CD4-positive, CD25-positive, alpha-beta regulatory T cell (primary cell): ENCODE data around the gene UNK. TPM values are rescaled to one million over a fixed set of nuclear protein-coding genes. Genes with fewer than 3 reads are reported as not detected.
"Not testable (repeated sequence)": the region's sequence is repeated elsewhere in the genome, so short reads cannot be mapped to it uniquely, and the experiment has no call there.

Experiments
- ATAC-seq, 2 donors: fragments of 150-1000 bp; cut with Tn5 transposase; one replicate each; pipeline ENCODE4 v1.10.0; 2021; ENCODE audit warnings: low read depth in 2 of 2, moderate number of reproducible peaks in 2 of 2, moderate library complexity in 1 of 2
- DNase-seq, 3 donors: peaks; one replicate each; pipeline versions ENCODE4 v3.0.0 to v3.0.0-alpha.2; 2012 to 2022; ENCODE audit warnings: mixed read lengths in 1 of 3
- H3K27ac ChIP-seq: one replicate; pipeline ENCODE4 v1.7.0; 2013; ENCODE audit warnings: mild to moderate bottlenecking, low read length; ENCODE audit not compliant: insufficient read depth, poor library complexity, severe bottlenecking
- H3K27me3 ChIP-seq: one replicate; pipeline ENCODE4 v1.7.0; 2013; ENCODE audit warnings: low read length; ENCODE audit not compliant: control insufficient read depth, insufficient read depth
- H3K36me3 ChIP-seq: one replicate; pipeline ENCODE4 v1.7.0; 2013; ENCODE audit warnings: mild to moderate bottlenecking, low read length, moderate library complexity; ENCODE audit not compliant: control insufficient read depth, insufficient read depth
- H3K4me1 ChIP-seq: 2 replicates; pipeline ENCODE4 v1.7.0; 2013; ENCODE audit warnings: mild to moderate bottlenecking, low read length; ENCODE audit not compliant: insufficient read depth, control insufficient read depth, poor library complexity, severe bottlenecking
- H3K4me3 ChIP-seq: one replicate; pipeline ENCODE4 v1.7.0; 2013; ENCODE audit warnings: low read depth, mild to moderate bottlenecking, low read length, moderate library complexity
- H3K9me3 ChIP-seq, 2 experiments: 1 replicate in 1 of 2; 2 replicates in 1 of 2; pipeline ENCODE4 v1.7.0; 2013; ENCODE audit warnings: low read length in 2 of 2, mild to moderate bottlenecking in 1 of 2, moderate library complexity in 1 of 2; ENCODE audit not compliant: control insufficient read depth in 2 of 2
- H3K27ac Mint-ChIP-seq, 3 donors: one replicate each; pipeline ENCODE4 v1.8.0; 2020 to 2022; ENCODE audit warnings: mild to moderate bottlenecking in 3 of 3, mixed read lengths in 3 of 3, moderate library complexity in 2 of 3
- H3K27me3 Mint-ChIP-seq: one replicate; pipeline ENCODE4 v1.8.0; 2022; ENCODE audit warnings: mild to moderate bottlenecking, mixed read lengths
- H3K36me3 Mint-ChIP-seq: one replicate; pipeline ENCODE4 v1.8.0; 2020; ENCODE audit warnings: mixed read lengths
- H3K4me1 Mint-ChIP-seq, 4 donors: one replicate each; pipeline ENCODE4 v1.8.0; 2020 to 2022; ENCODE audit warnings: mixed read lengths in 4 of 4, mild to moderate bottlenecking in 1 of 4
- H3K4me3 Mint-ChIP-seq, 4 donors: one replicate each; pipeline ENCODE4 v1.8.0; 2020 to 2022; ENCODE audit warnings: mild to moderate bottlenecking in 4 of 4, mixed read lengths in 4 of 4, moderate library complexity in 3 of 4
- H3K9me3 Mint-ChIP-seq, 7 donors: one replicate each; pipeline ENCODE4 v1.8.0; 2020 to 2022; ENCODE audit warnings: mixed read lengths in 7 of 7, mild to moderate bottlenecking in 3 of 7, moderate library complexity in 2 of 7
- polyA plus RNA-seq, 4 donors: library from polyadenylated mRNA; unstranded; fragments of 300-500 nt; fragmentation: Illumina TruSeq; gene quantifications; one replicate each; pipeline ENCODE4 v1.2.3, GENCODE V29; 2021
- total RNA-seq: library from RNA; stranded (reverse); gene quantifications from one replicate; pipeline ENCODE4 v1.2.3, GENCODE V29; 2022

UNK gene
- total and polyA plus RNA-seq, 5 donors from 2014 or later, result 15.3 to 33.9 (median 24.2) TPM

- not testable (repeated sequence) for H3K9me3 ChIP-seq
These were observed 74.8 kb downstream of the UNK start for GRCh38 chr17:75859358-75859757.

DNA sequence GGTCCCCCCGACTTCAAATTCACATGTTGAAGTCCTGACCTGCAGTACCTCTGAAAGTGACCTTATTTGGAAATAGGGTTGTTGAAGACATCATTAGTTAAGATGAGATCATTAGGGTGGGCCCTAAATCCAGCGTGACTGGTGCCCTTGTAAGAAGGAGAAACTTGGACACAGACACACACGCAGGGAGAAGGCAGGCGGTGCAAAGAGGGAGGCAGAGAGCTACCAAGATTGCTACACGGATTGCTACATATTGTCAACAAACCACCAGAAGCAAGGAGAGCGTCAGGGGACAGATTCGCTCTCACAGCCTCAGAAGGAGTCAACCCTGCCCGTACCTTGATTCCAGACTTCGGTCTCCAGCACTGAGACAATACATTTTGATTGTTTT lies 77.3 kb downstream of the UNK start:
- Histone ChIP-seq H3K9me3 (no peaks in the 10 kb centered on the region), H3K4me1 (peaks cover 17% of the 10 kb centered on the region), H3K36me3 (no peaks in the 10 kb centered on the region), H3K27ac (no peak overlapping the region), H3K4me3 (no peak overlapping the region), H3K27me3 (no peaks in the 10 kb centered on the region)
- no peak overlapping the region for H3K27ac Mint-ChIP-seq
- no peaks in the 10 kb centered on the region for H3K36me3 Mint-ChIP-seq
- no peaks in the 10 kb centered on the region for H3K9me3 Mint-ChIP-seq
- DNase-seq (no peak), ATAC-seq (no peak)
- no peak overlapping the region for H3K4me3 Mint-ChIP-seq
- no peaks in the 10 kb centered on the region for H3K27me3 Mint-ChIP-seq
- H3K4me1 Mint-ChIP-seq, result peaks cover 0 to 36% (median 13%) of the 10 kb centered on the region in 4 donors

More at GRCh38 chr17:75859358-75859757, 74.8 kb downstream of the UNK start:
- H3K36me3 ChIP-seq, H3K4me3 ChIP-seq, H3K27me3 Mint-ChIP-seq, H3K27ac Mint-ChIP-seq, DNase-seq, H3K27me3 ChIP-seq, H3K36me3 Mint-ChIP-seq, H3K9me3 Mint-ChIP-seq, ATAC-seq: not testable (repeated sequence)
- H3K27ac ChIP-seq, result peak overlapping the region; percentile 14
- H3K4me1 ChIP-seq, result peaks cover 25% of the 10 kb centered on the region
- peak overlapping the region in 1 of 4 donors; percentile 76 for H3K4me3 Mint-ChIP-seq
- peaks cover 5 to 37% (median 18%) of the 10 kb centered on the region in 4 donors for H3K4me1 Mint-ChIP-seq

- Mint-ChIP-seq H3K4me1 (peaks cover 0 to 19% (median 5%) of the 10 kb centered on the region in 4 donors), H3K36me3 (no peaks in the 10 kb centered on the region), H3K27ac (peak overlapping the region in 2 of 3 donors; percentile 66 to 71), H3K9me3 (no peaks in the 10 kb centered on the region), H3K27me3 (peaks cover 4% of the 10 kb centered on the region), H3K4me3 (peak overlapping the region in 1 of 4 donors; percentile 7)
- Histone ChIP-seq H3K9me3 (no peaks in the 10 kb centered on the region), H3K27ac (no peak overlapping the region), H3K4me1 (peaks cover 9% of the 10 kb centered on the region), H3K36me3 (no peaks in the 10 kb centered on the region), H3K27me3 (no peaks in the 10 kb centered on the region), H3K4me3 (no peak overlapping the region)
- ATAC-seq, result peak; percentile 24 to 48
- peak in 1 of 3 donors; percentile 33 for DNase-seq
These were observed 79.9 kb downstream of the UNK start for GRCh38 chr17:75864448-75864871.

DNA sequence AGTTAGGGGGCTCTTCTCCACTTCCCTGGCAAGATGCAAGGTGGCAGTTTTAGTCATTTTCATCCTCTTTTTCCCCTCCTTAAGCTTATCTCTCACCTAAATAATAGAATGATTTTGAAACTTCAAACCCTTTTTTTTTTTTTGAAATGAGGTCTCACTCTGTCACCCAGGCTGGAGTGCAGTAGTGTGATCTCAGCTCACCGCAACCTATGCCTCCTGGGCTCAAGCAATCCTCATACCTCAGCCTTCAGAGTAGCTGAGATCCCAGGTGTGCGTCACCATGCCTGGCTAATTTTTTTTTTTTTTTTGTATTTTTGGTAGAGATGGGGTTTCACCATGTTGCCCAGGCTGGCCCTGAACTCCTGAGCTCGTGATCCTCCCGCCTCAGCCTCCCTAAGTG lies 80.3 kb downstream of the UNK start:
- H3K27me3 ChIP-seq, H3K36me3 ChIP-seq, H3K36me3 Mint-ChIP-seq, H3K4me1 ChIP-seq, H3K9me3 ChIP-seq, H3K9me3 Mint-ChIP-seq, DNase-seq, H3K4me3 ChIP-seq, H3K27ac ChIP-seq, H3K27me3 Mint-ChIP-seq, ATAC-seq: not testable (repeated sequence)
- peaks cover 0 to 18% (median 5%) of the 10 kb centered on the region in 4 donors for H3K4me1 Mint-ChIP-seq
- H3K4me3 Mint-ChIP-seq, result peak overlapping the region in 1 of 4 donors; percentile 7
- peak overlapping the region in 1 of 3 donors; percentile 71 for H3K27ac Mint-ChIP-seq

DNA sequence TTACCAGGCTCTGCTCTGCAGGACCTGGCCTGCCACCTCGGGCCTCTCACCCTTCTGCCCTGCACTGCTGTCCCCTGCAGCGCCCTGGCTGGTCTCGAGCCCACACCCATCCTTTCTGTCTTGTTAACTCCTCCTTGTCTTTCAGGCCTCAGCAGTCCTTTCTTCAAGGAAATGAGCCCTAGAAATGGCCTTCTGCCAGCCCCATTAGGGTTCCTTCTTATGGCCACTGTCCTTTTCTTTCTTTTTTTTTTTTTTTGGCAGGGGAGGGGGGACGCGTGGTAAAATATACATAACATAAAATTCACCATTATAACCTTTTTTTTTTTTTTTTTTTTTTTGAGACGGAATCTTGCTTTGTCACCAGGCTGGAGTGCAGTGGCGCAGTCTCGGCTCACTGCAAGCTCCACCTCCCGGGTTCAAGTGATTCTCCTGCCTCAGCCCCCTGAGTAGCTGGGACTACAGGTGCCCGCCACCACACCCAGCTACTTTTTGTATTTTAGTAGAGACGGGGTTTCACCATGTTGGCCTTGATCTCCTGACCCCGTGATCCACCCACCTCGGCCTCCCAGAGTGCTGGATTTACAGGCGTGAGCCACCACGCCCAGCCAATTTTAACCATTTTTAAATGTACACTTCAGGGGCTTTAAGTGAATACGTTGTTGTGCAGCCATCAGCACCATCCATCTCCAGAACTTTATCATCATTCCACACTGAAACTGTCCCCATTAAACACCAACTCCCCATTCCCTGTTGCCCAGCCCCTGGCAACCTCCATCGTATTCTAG lies 81.0 kb downstream of the UNK start:
- ATAC-seq, H3K27ac ChIP-seq, H3K4me1 ChIP-seq, H3K9me3 Mint-ChIP-seq, H3K27me3 Mint-ChIP-seq, H3K36me3 Mint-ChIP-seq, H3K27me3 ChIP-seq, DNase-seq, H3K9me3 ChIP-seq, H3K4me3 Mint-ChIP-seq, H3K4me3 ChIP-seq, H3K36me3 ChIP-seq: not testable (repeated sequence)
- Mint-ChIP-seq H3K27ac (peak overlapping the region in 2 of 3 donors; percentile 51 to 52), H3K4me1 (peaks cover 0 to 19% (median 5%) of the 10 kb centered on the region in 4 donors)

GRCh38 chr17:75868730-75869281 lies 84.2 kb downstream of the UNK start:
- H3K4me1 ChIP-seq, result peaks cover 26% of the 10 kb centered on the region
- DNase-seq, H3K9me3 Mint-ChIP-seq, ATAC-seq, H3K36me3 ChIP-seq, H3K9me3 ChIP-seq, H3K27ac Mint-ChIP-seq, H3K36me3 Mint-ChIP-seq, H3K27me3 ChIP-seq, H3K27me3 Mint-ChIP-seq, H3K4me3 ChIP-seq, H3K27ac ChIP-seq, H3K4me3 Mint-ChIP-seq: not testable (repeated sequence)
- H3K4me1 Mint-ChIP-seq, result peaks cover 0 to 33% (median 14%) of the 10 kb centered on the region in 4 donors

- Histone ChIP-seq H3K36me3 (peaks cover 5% of the 10 kb centered on the region), H3K9me3 (no peaks in the 10 kb centered on the region), H3K4me3 (no peak overlapping the region), H3K4me1 (peaks cover 21% of the 10 kb centered on the region), H3K27ac (no peak overlapping the region), H3K27me3 (no peaks in the 10 kb centered on the region)
- Mint-ChIP-seq H3K27me3 (peaks cover 4% of the 10 kb centered on the region), H3K4me1 (peaks cover 0 to 34% (median 13%) of the 10 kb centered on the region in 4 donors), H3K36me3 (no peaks in the 10 kb centered on the region), H3K4me3 (peak overlapping the region in 1 of 4 donors; percentile 21), H3K27ac (no peak overlapping the region), H3K9me3 (no peaks in the 10 kb centered on the region)
- DNase-seq (no peak), ATAC-seq (no peak)
These were observed 84.9 kb downstream of the UNK start for GRCh38 chr17:75869282-75870141.
